Thoracic aorta endothelial cell (primary cell): ENCODE results near the gene SPEM2. TPM values are rescaled to one million over a fixed set of nuclear protein-coding genes. Genes with fewer than 3 reads are reported as not detected.

Experiments
- total RNA-seq: library from RNA; depleted of rRNA; stranded (reverse); fragments of >200 nt; gene quantifications from 2 replicates; pipeline ENCODE4 v1.2.3, GENCODE V29; 2012

The SPEM2 gene
- not detected in 2 replicates for total RNA-seq

GRCh38 chr17:7425316-7425715 is at the start of gene SPEM2:
Gene SPEM2 (plus strand): TSS chr17:7425616. CDS start chr17:7425689, 73 bp downstream.

GRCh38 chr17:7380855-7381683 is 44.3 kb upstream of the SPEM2 start, which contains the start of gene TNK1:
Gene TNK1 (plus strand): TSS chr17:7381089. CDS start chr17:7382927, 1,838 bp downstream.

GRCh38 chr17:7394452-7395191 is 30.8 kb upstream of the SPEM2 start, which contains the start of gene PLSCR3:
Gene PLSCR3 (minus strand): TSS chr17:7394525. CDS start chr17:7394110, 415 bp downstream.

GRCh38 chr17:7403977-7404736 is 21.3 kb upstream of the SPEM2 start, which contains the start of gene TMEM256:
Gene TMEM256 (minus strand): TSS chr17:7404097. CDS start chr17:7404084, 13 bp downstream.

GRCh38 chr17:7407485-7408251 is 17.7 kb upstream of the SPEM2 start, which contains the start of gene NLGN2:
Gene NLGN2 (plus strand): TSS chr17:7407845. CDS start chr17:7408256, 411 bp downstream.

GRCh38 chr17:7419819-7420610 is 5.4 kb upstream of the SPEM2 start, which contains the start of gene SPEM1:
Gene SPEM1 (plus strand): TSS chr17:7420324. CDS start chr17:7420385, 61 bp downstream.

GRCh38 chr17:7428557-7428956 is 3.1 kb downstream of the SPEM2 start, which contains the start of gene SPEM3:
Gene SPEM3 (plus strand): TSS chr17:7428857. CDS start chr17:7428903, 46 bp downstream.

GRCh38 chr17:7439462-7440112 is 14.2 kb downstream of the SPEM2 start, which contains the start of gene FGF11:
Gene FGF11 (plus strand): TSS chr17:7439512. CDS start chr17:7439621, 109 bp downstream.

GRCh38 chr17:7444682-7445618 is 19.5 kb downstream of the SPEM2 start, which contains the start of gene CHRNB1:
Gene CHRNB1 (plus strand): TSS chr17:7445061. CDS start chr17:7445128, 67 bp downstream.

Other genes starting within 250 kb of the SPEM2 start
- 5.8 and 9.7 TPM in 2 replicates for gene ASGR1, start 246.2 kb upstream of the SPEM2 start, total RNA-seq
- 13.2 and 14.8 TPM in 2 replicates for gene DLG4, start 205.8 kb upstream of the SPEM2 start, total RNA-seq
- 164 and 181 TPM in 2 replicates for gene ACADVL, start 205.7 kb upstream of the SPEM2 start, total RNA-seq
- 39.8 and 51.8 TPM in 2 replicates for gene DVL2, start 191.1 kb upstream of the SPEM2 start, total RNA-seq
- gene PHF23, start 186.2 kb upstream of the SPEM2 start, total RNA-seq: 38.1 and 38.3 TPM in 2 replicates
- gene GABARAP, start 183.2 kb upstream of the SPEM2 start, total RNA-seq: 206 and 343 TPM in 2 replicates
- 33.8 and 45.2 TPM in 2 replicates for gene CTDNEP1, start 173.9 kb upstream of the SPEM2 start, total RNA-seq
- gene ELP5, start 173.4 kb upstream of the SPEM2 start, total RNA-seq: 32.0 and 36.4 TPM in 2 replicates
- 19.0 and 22.7 TPM in 2 replicates for gene CLDN7, start 163.1 kb upstream of the SPEM2 start, total RNA-seq
- under 0.01 and 0.14 TPM in 2 replicates for gene SLC2A4, start 143.9 kb upstream of the SPEM2 start, total RNA-seq
- gene YBX2, start 131.0 kb upstream of the SPEM2 start, total RNA-seq: 0.13 and 0.14 TPM in 2 replicates
- gene EIF5A, start 118.0 kb upstream of the SPEM2 start, total RNA-seq: 863 and 945 TPM in 2 replicates
- 44.3 and 44.5 TPM in 2 replicates for gene GPS2, start 110.3 kb upstream of the SPEM2 start, total RNA-seq
- gene NEURL4, start 96.3 kb upstream of the SPEM2 start, total RNA-seq: 17.3 and 23.5 TPM in 2 replicates
- gene ACAP1, start 89.1 kb upstream of the SPEM2 start, total RNA-seq: not detected in 2 replicates
- 2.1 and 2.6 TPM in 2 replicates for gene KCTD11, start 73.5 kb upstream of the SPEM2 start, total RNA-seq
- not detected in 2 replicates for gene TMEM95, start 70.5 kb upstream of the SPEM2 start, total RNA-seq
- gene TNK1, start 44.5 kb upstream of the SPEM2 start, total RNA-seq: 0.27 and 0.29 TPM in 2 replicates
- gene PLSCR3, start 31.1 kb upstream of the SPEM2 start, total RNA-seq: 19.5 and 22.2 TPM in 2 replicates
- gene TMEM256, start 21.5 kb upstream of the SPEM2 start, total RNA-seq: 49.5 and 65.8 TPM in 2 replicates
- 4.5 and 7.3 TPM in 2 replicates for gene NLGN2, start 17.8 kb upstream of the SPEM2 start, total RNA-seq
- gene SPEM1, start 5.3 kb upstream of the SPEM2 start, total RNA-seq: not detected in 2 replicates
- gene SPEM3, start 3.2 kb downstream of the SPEM2 start, total RNA-seq: not detected in 2 replicates
- 4.7 and 5.5 TPM in 2 replicates for gene TMEM102, start 9.8 kb downstream of the SPEM2 start, total RNA-seq
- gene FGF11, start 13.9 kb downstream of the SPEM2 start, total RNA-seq: 0.22 and 0.27 TPM in 2 replicates
- 4.4 and 4.8 TPM in 2 replicates for gene CHRNB1, start 19.4 kb downstream of the SPEM2 start, total RNA-seq
- gene ZBTB4, start 54.0 kb downstream of the SPEM2 start, total RNA-seq: 17.6 and 23.3 TPM in 2 replicates
- not detected in 2 replicates for gene SLC35G6, start 55.8 kb downstream of the SPEM2 start, total RNA-seq
- 110 and 117 TPM in 2 replicates for gene POLR2A, start 58.8 kb downstream of the SPEM2 start, total RNA-seq
- gene TNFSF12, start 123.4 kb downstream of the SPEM2 start, total RNA-seq: 12.5 and 12.6 TPM in 2 replicates
- 2.7 and 3.1 TPM in 2 replicates for gene TNFSF13, start 133.1 kb downstream of the SPEM2 start, total RNA-seq
- gene SENP3, start 136.3 kb downstream of the SPEM2 start, total RNA-seq: 66.1 and 78.8 TPM in 2 replicates
- gene CD68, start 154.0 kb downstream of the SPEM2 start, total RNA-seq: 5.5 and 5.8 TPM in 2 replicates
- 103 and 144 TPM in 2 replicates for gene MPDU1, start 158.2 kb downstream of the SPEM2 start, total RNA-seq
- gene SOX15, start 164.5 kb downstream of the SPEM2 start, total RNA-seq: not detected in 2 replicates
- 30.5 and 33.8 TPM in 2 replicates for gene FXR2, start 189.3 kb downstream of the SPEM2 start, total RNA-seq
- gene SAT2, start 202.2 kb downstream of the SPEM2 start, total RNA-seq: 21.8 and 24.5 TPM in 2 replicates
- not detected in 2 replicates for gene SHBG, start 204.5 kb downstream of the SPEM2 start, total RNA-seq
- not detected in 2 replicates for gene ATP1B2, start 225.3 kb downstream of the SPEM2 start, total RNA-seq